Heart left ventricle (tissue), 13 donors: ENCODE measurements around the gene ASB2.

ENCODE experiments used
- CTCF ChIP-seq, 12 donors: fragments of 200-600 bp; sonication (generic) in 4 of 12; IDR thresholded peaks; one replicate each; pipeline versions ENCODE4 v1.5.0 to v1.8.0; 2018 to 2022; ENCODE audit warnings: antibody characterized with exemption in 12 of 12, mild to moderate bottlenecking in 5 of 12
- POLR2A ChIP-seq, 2 donors: fragments of 450-650 bp; IDR thresholded peaks; one replicate each; pipeline ENCODE4 v1.6.1; 2017; ENCODE audit warnings: antibody characterized with exemption in 2 of 2, mild to moderate bottlenecking in 2 of 2, moderate library complexity in 2 of 2
- donor health status: ischemic (EF 13 %, LVEDD 7.1; RV severe dilation, severe dysfunction).
- donor health status: DM: no; HTN: yes; CAD: no.
- donor health status: DM: no; HTN: no; CAD: no.
- donor health status: ischemic (EF 25% LVEDD 6.9; RV normal size, moderate dysfunction).
- donor health status: ischemic (EF 25% LVEDD 5.7; RV mildly dilated, moderate dysfunction).
- donor health status: ischemic (EF 35%, LVEDD 5.7; RV mildly dilated, moderate dysfunction).
- donor health status: nonischemic (EF 11% LVEDD 7.7; RV severe dilation, severe dysfunction).
- donor health status: DM: yes; HTN: yes; CAD: no.
- donor health status: PGD.
- donor health status: ischemic (EF 29% LVEDD 5.4; RV normal size, mild dysfunction).
- donor health status: nonischemic (EF 23%, LVEDD 6.1; RV moderate dilation, normal function).

- no peak for TF ChIP-seq CTCF (IDR thresholded peaks at IDR 0.05)
- TF ChIP-seq POLR2A (IDR thresholded peaks at IDR 0.05), result no peak
These were observed 26.8 kb downstream of the ASB2 start for GRCh38 chr14:93949511-93950075.
